ENCODE measurements around the gene UCHL3.
A peak's percentile ranks its signal among the peaks of the same experiment; 100 is the strongest.

UCHL3 gene

GRCh38 chr13:75569576-75569975 is 20.0 kb downstream of the UCHL3 start:
- no peak overlapping the region for H3K4me3 ChIP-seq (ENCODE audit: low read depth, low read length)
- TF ChIP-seq, protein P1, sequence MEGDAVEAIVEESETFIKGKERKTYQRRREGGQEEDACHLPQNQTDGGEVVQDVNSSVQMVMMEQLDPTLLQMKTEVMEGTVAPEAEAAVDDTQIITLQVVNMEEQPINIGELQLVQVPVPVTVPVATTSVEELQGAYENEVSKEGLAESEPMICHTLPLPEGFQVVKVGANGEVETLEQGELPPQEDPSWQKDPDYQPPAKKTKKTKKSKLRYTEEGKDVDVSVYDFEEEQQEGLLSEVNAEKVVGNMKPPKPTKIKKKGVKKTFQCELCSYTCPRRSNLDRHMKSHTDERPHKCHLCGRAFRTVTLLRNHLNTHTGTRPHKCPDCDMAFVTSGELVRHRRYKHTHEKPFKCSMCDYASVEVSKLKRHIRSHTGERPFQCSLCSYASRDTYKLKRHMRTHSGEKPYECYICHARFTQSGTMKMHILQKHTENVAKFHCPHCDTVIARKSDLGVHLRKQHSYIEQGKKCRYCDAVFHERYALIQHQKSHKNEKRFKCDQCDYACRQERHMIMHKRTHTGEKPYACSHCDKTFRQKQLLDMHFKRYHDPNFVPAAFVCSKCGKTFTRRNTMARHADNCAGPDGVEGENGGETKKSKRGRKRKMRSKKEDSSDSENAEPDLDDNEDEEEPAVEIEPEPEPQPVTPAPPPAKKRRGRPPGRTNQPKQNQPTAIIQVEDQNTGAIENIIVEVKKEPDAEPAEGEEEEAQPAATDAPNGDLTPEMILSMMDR (IDR thresholded peaks at IDR 0.05; ENCODE audit: insufficient read depth, low read depth, low read length, missing control alignments), result no peak
- no peak for DNase-seq (ENCODE audit: low read depth)

DNA sequence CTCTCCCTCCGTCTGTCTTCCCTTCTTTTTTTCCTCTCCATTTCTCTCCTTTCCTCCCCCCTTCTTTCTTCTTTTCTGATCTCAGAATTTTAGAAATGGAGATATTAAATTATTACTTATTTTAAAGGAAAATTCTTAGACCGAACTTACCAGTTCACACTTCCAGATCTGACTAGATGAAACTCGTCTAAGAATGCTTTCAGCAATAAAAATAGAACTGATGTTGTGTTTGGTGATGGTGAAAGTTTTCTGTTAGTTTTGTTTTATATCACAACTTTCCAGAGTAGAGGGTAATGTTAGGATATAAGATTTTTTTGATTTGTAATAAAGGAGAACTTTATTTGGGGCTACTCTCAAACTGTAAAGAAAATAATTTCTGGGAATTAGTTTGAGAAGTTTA is 29.9 kb downstream of the UCHL3 start:
- no peak overlapping the region for H3K4me3 ChIP-seq (ENCODE audit: low read depth, low read length)
- TF ChIP-seq, protein P1 (IDR thresholded peaks at IDR 0.05; ENCODE audit: insufficient read depth, low read depth, low read length, missing control alignments), result no peak

GRCh38 chr13:75581874-75582640 is 32.5 kb downstream of the UCHL3 start:
- H3K4me3 ChIP-seq (ENCODE audit: low read depth, low read length), result no peak overlapping the region
- no peak for DNase-seq (ENCODE audit: low read depth)
- TF ChIP-seq, protein P1 (IDR thresholded peaks at IDR 0.05; ENCODE audit: insufficient read depth, low read depth, low read length, missing control alignments), result no peak

More for the DNA sequence above, 29.9 kb downstream of the UCHL3 start:
- peak; percentile 21 for DNase-seq (ENCODE audit: low read depth)

- no peak for DNase-seq (ENCODE audit: low read depth)
- no peak overlapping the region for H3K4me3 ChIP-seq (ENCODE audit: low read depth, low read length)
- TF ChIP-seq, protein P1 (IDR thresholded peaks at IDR 0.05; ENCODE audit: insufficient read depth, low read depth, low read length, missing control alignments), result no peak
Measured at GRCh38 chr13:75583091-75583490, 33.5 kb downstream of the UCHL3 start.

DNA sequence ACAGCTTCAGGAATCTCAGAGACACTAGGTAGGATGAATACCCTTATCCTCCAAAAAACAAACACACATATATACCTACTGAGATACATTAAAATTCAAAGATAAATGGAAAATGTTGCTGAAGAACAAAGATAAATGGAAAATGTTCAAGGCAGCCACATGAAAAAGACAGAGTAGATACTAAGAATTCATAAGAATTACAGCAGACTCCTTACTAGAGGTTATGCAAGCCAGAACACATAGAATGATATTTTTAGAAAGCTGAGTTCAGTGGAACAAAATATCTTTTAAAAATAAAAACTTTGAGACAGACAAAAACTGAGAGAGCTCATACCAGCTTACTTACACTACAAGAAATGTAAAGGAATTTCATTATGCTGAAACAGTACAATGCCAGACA is 35.6 kb downstream of the UCHL3 start:
- no peak overlapping the region for H3K4me3 ChIP-seq (ENCODE audit: low read depth, low read length)
- no peak for DNase-seq (ENCODE audit: low read depth)
- TF ChIP-seq, protein P1 (IDR thresholded peaks at IDR 0.05; ENCODE audit: insufficient read depth, low read depth, low read length, missing control alignments), result no peak

DNA sequence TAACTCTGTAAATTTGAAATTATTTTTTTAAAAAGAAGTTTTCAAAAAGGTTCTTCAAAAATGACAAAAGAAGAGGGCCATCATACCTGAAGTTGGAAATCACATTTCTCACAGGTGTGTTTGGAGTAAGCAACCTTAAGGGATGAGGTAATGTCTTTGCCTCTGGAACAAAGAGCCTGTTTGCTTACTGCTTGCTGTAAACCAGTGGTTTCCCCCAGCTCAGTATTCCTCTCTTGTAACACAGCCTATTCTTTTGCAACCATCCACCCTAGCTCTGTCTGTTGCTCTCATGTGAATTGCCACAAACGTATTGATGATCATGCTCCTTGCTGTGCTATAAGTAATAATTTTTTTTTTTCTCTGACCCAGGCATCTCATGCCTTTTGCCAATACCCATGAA is 38.1 kb downstream of the UCHL3 start:
- TF ChIP-seq, protein P1 (IDR thresholded peaks at IDR 0.05; ENCODE audit: insufficient read depth, low read depth, low read length, missing control alignments), result no peak
- no peak overlapping the region for H3K4me3 ChIP-seq (ENCODE audit: low read depth, low read length)
- no peak for DNase-seq (ENCODE audit: low read depth)
